B cell (primary cell): ENCODE data around the gene RXYLT1. TPM values are rescaled to one million over a fixed set of nuclear protein-coding genes. Genes with fewer than 3 reads are reported as not detected.

Source experiments
- ATAC-seq: fragments of 200-7000 bp; cut with Tn5 transposase; one replicate; pipeline ENCODE4 v1.10.0; 2021; ENCODE audit warnings: low read depth, mild to moderate bottlenecking, moderate number of reproducible peaks, moderate library complexity
- CTCF ChIA-PET: fragments of 350-600 bp; sonication (Branson Sonifier 250); formaldehyde crosslinking; loops from one replicate; lab custom pipeline; 2021; ENCODE audit warnings: antibody characterized with exemption, inconsistent platforms; lab: Charles Lee
- POLR2A ChIA-PET: fragments of 350-600 bp; sonication (Branson Sonifier 250); formaldehyde crosslinking; loops from one replicate; lab custom pipeline; 2021; ENCODE audit warnings: antibody characterized with exemption; lab: Charles Lee
- DNase-seq: peaks from one replicate; pipeline ENCODE4 v3.0.0; 2013
- H2AFZ ChIP-seq: 2 replicates; pipeline ENCODE4 v1.6.1; 2012; ENCODE audit warnings: mild to moderate bottlenecking, low read depth, low read length; ENCODE audit not compliant: insufficient read depth, poor library complexity, severe bottlenecking
- H3K27ac ChIP-seq, 2 donors: 1 replicate in 1 of 2; 2 replicates in 1 of 2; pipeline ENCODE4 v1.5.1; 2012 to 2013; ENCODE audit warnings: low read length in 2 of 2, mild to moderate bottlenecking in 2 of 2, moderate library complexity in 1 of 2
- H3K27me3 ChIP-seq, 4 experiments: fragments of 200-600 bp in 1 of 4; sonication (generic) in 1 of 4; replicated peaks in 1 of 4; 1 replicate in 2 of 4; 2 replicates in 2 of 4; pipeline versions ENCODE4 v1.6.1 to v1.7.0; 2013 to 2016; ENCODE audit warnings: low read length in 3 of 4, mild to moderate bottlenecking in 2 of 4, mixed read lengths in 1 of 4, moderate library complexity in 1 of 4; ENCODE audit not compliant: insufficient read depth in 4 of 4, control insufficient read depth in 3 of 4; ENCODE audit errors: control extremely low read depth in 1 of 4
- H3K36me3 ChIP-seq, 2 experiments: replicated peaks in 1 of 2; 1 replicate in 1 of 2; 2 replicates in 1 of 2; pipeline versions ENCODE4 v1.6.1 to v1.7.1; 2013; ENCODE audit warnings: low read length in 1 of 2; ENCODE audit not compliant: insufficient read depth in 2 of 2, control insufficient read depth in 1 of 2; ENCODE audit errors: control extremely low read depth in 1 of 2, extremely low read depth in 1 of 2
- H3K4me1 ChIP-seq, 2 donors: fragments of 200-600 bp in 1 of 2; sonication (generic) in 1 of 2; 1 replicate in 1 of 2; 2 replicates in 1 of 2; pipeline versions ENCODE4 v1.5.1 to v1.6.1; 2013 to 2017; ENCODE audit warnings: low read length in 2 of 2; ENCODE audit not compliant: control insufficient read depth in 2 of 2, insufficient read depth in 2 of 2
- H3K4me2 ChIP-seq: replicated peaks from 2 replicates; pipeline ENCODE3; 2012; ENCODE audit warnings: mild to moderate bottlenecking, low read depth, low read length; ENCODE audit not compliant: poor library complexity, severe bottlenecking
- H3K4me3 ChIP-seq, 5 experiments: fragments of 200-600 bp in 1 of 5; sonication (generic) in 1 of 5; 1 replicate in 3 of 5; 2 replicates in 2 of 5; pipeline versions ENCODE4 v1.5.1 to v1.7.0; 2011 to 2016; ENCODE audit warnings: low read length in 4 of 5, mild to moderate bottlenecking in 4 of 5, low read depth in 2 of 5, control low read depth in 1 of 5, moderate library complexity in 1 of 5; ENCODE audit not compliant: insufficient read depth in 1 of 5; ENCODE audit errors: control extremely low read depth in 1 of 5, extremely low read depth in 1 of 5
- H3K79me2 ChIP-seq: fragments of 200-600 bp; sonication (generic); one replicate; pipeline ENCODE4 v1.6.0; 2016; ENCODE audit warnings: low read length; ENCODE audit not compliant: control insufficient read depth, insufficient read depth
- H3K9ac ChIP-seq: fragments of 200-600 bp; sonication (generic); 2 replicates; pipeline ENCODE4 v1.6.1; 2017; ENCODE audit warnings: mild to moderate bottlenecking, low read length, moderate library complexity
- H3K9me3 ChIP-seq, 3 donors: one replicate each; pipeline versions ENCODE4 v1.6.1 to v1.7.1; 2013; ENCODE audit warnings: low read length in 2 of 3; ENCODE audit not compliant: control insufficient read depth in 2 of 3, insufficient read depth in 1 of 3; ENCODE audit errors: control extremely low read depth in 1 of 3
- H4K20me1 ChIP-seq: 2 replicates; pipeline ENCODE4 v1.6.0; 2012; ENCODE audit warnings: mild to moderate bottlenecking, low read length; ENCODE audit not compliant: insufficient read depth, control insufficient read depth, poor library complexity, severe bottlenecking
- H3K27ac Mint-ChIP-seq: one replicate; pipeline ENCODE4 v1.8.0; 2021; ENCODE audit warnings: mixed read lengths
- H3K27me3 Mint-ChIP-seq: one replicate; pipeline ENCODE4 v1.8.0; 2021; ENCODE audit warnings: mixed read lengths
- H3K4me1 Mint-ChIP-seq: one replicate; pipeline ENCODE4 v1.8.0; 2021; ENCODE audit warnings: mixed read lengths
- H3K4me3 Mint-ChIP-seq: one replicate; pipeline ENCODE4 v1.8.0; 2021; ENCODE audit warnings: mixed read lengths
- H3K9me3 Mint-ChIP-seq: one replicate; pipeline ENCODE4 v1.8.0; 2022; ENCODE audit warnings: mixed read lengths; ENCODE audit not compliant: insufficient read depth
- EZH2 ChIP-seq: IDR thresholded peaks from 2 replicates; pipeline ENCODE4 v1.6.1; 2012; ENCODE audit warnings: borderline replicate concordance, low read depth, mild to moderate bottlenecking, moderate library complexity, low read length; ENCODE audit not compliant: insufficient read depth, poor library complexity, severe bottlenecking
- WGBS: methylation state at CpG from one replicate; pipeline ENCODE4 v1.1.5; 2013; ENCODE audit warnings: missing lambda C conversion rate; ENCODE audit not compliant: insufficient coverage; 5-methylcytosine and 5-hydroxymethylcytosine counted together
- intact Hi-C: fragments of 100-400 bp; cut with micrococcal nuclease; formaldehyde crosslinking; loops from one replicate; pipeline ENCODE4 v1.10.0; 2022
- polyA plus RNA-seq: library from polyadenylated mRNA; depleted of rRNA; stranded (reverse); fragments of >200 nt; gene quantifications from 2 replicates; pipeline ENCODE4 v1.2.3, GENCODE V29; 2012
- total RNA-seq, 2 donors: library from RNA; stranded (reverse); fragments of 120-200 nt in 1 of 2; gene quantifications; 1 replicate in 1 of 2; 2 replicates in 1 of 2; pipeline versions ENCODE4 v1.2.3 to v1.2.4, GENCODE V29; 2013 to 2022
- TF ChIP-seq, protein P1 (sequence below): fragments of 200-600 bp; IDR thresholded peaks from one replicate; pipeline ENCODE4 v1.8.0; 2022; ENCODE audit warnings: antibody characterized with exemption, mild to moderate bottlenecking

The RXYLT1 gene
- total and polyA plus RNA-seq, 2 donors (not counting 1 experiment from before 2014, with no cell fraction given): 9.4 to 16.5 TPM

- Histone ChIP-seq H3K9me3 (peaks cover 0 to 5% (median 0%) of the 10 kb centered on the region in 3 donors), H3K9ac (no peak overlapping the region), H2AFZ (no peak overlapping the region), H3K36me3 (no peaks in the 10 kb centered on the region), H3K4me2 (no peak overlapping the region), H3K4me3 (no peak overlapping the region), H3K27me3 (peaks cover 0 to 10% (median 9%) of the 10 kb centered on the region in 4 experiments), H3K4me1 (peaks cover 8 to 9% of the 10 kb centered on the region in 2 donors), H3K79me2 (no peaks in the 10 kb centered on the region), H4K20me1 (no peaks in the 10 kb centered on the region), H3K27ac (no peak overlapping the region)
- H3K9me3 Mint-ChIP-seq: no peaks in the 10 kb centered on the region
- peaks cover 7% of the 10 kb centered on the region for H3K4me1 Mint-ChIP-seq
- H3K4me3 Mint-ChIP-seq: no peak overlapping the region
- ChIA-PET CTCF (no interaction called here), POLR2A (no interaction called here)
- intact Hi-C loops: loop anchor here (10.0 kb wide), 1 partner anchor 556 kb away; the partner anchor contains the start of gene XPOT
- DNase-seq (no peak), ATAC-seq (no peak)
- no peak for TF ChIP-seq EZH2
- TF ChIP-seq, protein P1, sequence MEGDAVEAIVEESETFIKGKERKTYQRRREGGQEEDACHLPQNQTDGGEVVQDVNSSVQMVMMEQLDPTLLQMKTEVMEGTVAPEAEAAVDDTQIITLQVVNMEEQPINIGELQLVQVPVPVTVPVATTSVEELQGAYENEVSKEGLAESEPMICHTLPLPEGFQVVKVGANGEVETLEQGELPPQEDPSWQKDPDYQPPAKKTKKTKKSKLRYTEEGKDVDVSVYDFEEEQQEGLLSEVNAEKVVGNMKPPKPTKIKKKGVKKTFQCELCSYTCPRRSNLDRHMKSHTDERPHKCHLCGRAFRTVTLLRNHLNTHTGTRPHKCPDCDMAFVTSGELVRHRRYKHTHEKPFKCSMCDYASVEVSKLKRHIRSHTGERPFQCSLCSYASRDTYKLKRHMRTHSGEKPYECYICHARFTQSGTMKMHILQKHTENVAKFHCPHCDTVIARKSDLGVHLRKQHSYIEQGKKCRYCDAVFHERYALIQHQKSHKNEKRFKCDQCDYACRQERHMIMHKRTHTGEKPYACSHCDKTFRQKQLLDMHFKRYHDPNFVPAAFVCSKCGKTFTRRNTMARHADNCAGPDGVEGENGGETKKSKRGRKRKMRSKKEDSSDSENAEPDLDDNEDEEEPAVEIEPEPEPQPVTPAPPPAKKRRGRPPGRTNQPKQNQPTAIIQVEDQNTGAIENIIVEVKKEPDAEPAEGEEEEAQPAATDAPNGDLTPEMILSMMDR: no peak
- no peak overlapping the region for H3K27ac Mint-ChIP-seq
- peaks cover 23% of the 10 kb centered on the region for H3K27me3 Mint-ChIP-seq
- WGBS: no CpG with 5 or more reads among the region's 4 CpGs
Observed at GRCh38 chr12:63848450-63848849, 68.7 kb downstream of the RXYLT1 start.

DNA sequence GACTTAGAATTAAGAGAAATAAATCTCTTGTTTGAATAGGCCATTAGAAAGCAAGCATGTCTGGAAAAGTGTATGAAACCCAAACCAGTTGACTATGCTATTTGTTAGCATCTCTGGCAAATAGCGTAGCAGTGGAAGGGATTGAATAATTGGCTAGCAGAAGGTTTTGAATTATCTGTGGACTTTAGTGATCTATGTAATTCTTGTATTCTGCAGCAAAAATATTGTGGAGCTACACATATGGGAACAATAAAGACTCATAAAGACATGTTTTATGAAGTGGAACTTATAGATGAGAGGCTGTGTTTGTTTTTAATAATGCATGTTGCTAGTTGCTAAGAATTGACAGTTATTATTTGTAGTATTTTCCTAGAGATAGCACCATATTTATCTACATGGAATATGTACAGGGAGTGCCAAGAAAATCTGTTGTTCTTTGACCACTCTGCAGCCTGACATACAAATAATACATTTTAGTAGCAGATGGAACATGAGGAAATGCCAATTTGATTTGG lies 69.5 kb downstream of the RXYLT1 start:
- H3K27me3 ChIP-seq: peaks cover 0 to 10% (median 9%) of the 10 kb centered on the region in 4 experiments
- H3K27me3 Mint-ChIP-seq: peaks cover 23% of the 10 kb centered on the region
- no peak overlapping the region for H2AFZ ChIP-seq
- ChIA-PET CTCF (no interaction called here), POLR2A (no interaction called here)
- H3K4me3 Mint-ChIP-seq: no peak overlapping the region
- no peak overlapping the region for H3K4me2 ChIP-seq
- H4K20me1 ChIP-seq: no peaks in the 10 kb centered on the region
- H3K27ac Mint-ChIP-seq: no peak overlapping the region
- H3K36me3 ChIP-seq: no peaks in the 10 kb centered on the region
- ATAC-seq: no peak
- peaks cover 7% of the 10 kb centered on the region for H3K4me1 Mint-ChIP-seq
- 100% methylated on average over 1 of the region's 1 CpG for WGBS
- H3K9ac ChIP-seq: no peak overlapping the region
- H3K27ac ChIP-seq: no peak overlapping the region
- DNase-seq: no peak
- intact Hi-C loops: loop anchor here (10.0 kb wide), 1 partner anchor 556 kb away; the partner anchor contains the start of gene XPOT
- H3K4me1 ChIP-seq: peaks cover 8% of the 10 kb centered on the region in 2 donors
- H3K9me3 Mint-ChIP-seq: no peaks in the 10 kb centered on the region
- H3K4me3 ChIP-seq: no peak overlapping the region
- H3K79me2 ChIP-seq: no peaks in the 10 kb centered on the region
- peaks cover 0 to 5% (median 0%) of the 10 kb centered on the region in 3 donors for H3K9me3 ChIP-seq
- TF ChIP-seq, protein P1: no peak
- TF ChIP-seq EZH2: no peak
